Neuronal stem cell (in vitro differentiated cells): ENCODE results near the gene ANKDD1B. TPM values are rescaled to one million over a fixed set of nuclear protein-coding genes. Genes with fewer than 3 reads are reported as not detected.
A peak's percentile ranks its signal among the peaks of the same experiment; 100 is the strongest.

Experiments
- DNase-seq: peaks from one replicate; pipeline ENCODE4 v3.0.0-alpha.2; 2013; ENCODE audit warnings: low spot score
- H2AFZ ChIP-seq: one replicate; pipeline ENCODE4 v1.6.1; 2013; ENCODE audit warnings: mild to moderate bottlenecking, low read length, inconsistent platforms
- H2AK5ac ChIP-seq: 2 replicates; pipeline ENCODE4 v1.6.1; 2013; ENCODE audit warnings: low read depth, mild to moderate bottlenecking, inconsistent platforms, low read length, moderate library complexity, mixed read lengths
- H2BK120ac ChIP-seq: 2 replicates; pipeline ENCODE4 v1.6.1; 2013; ENCODE audit warnings: low read depth, mild to moderate bottlenecking, inconsistent platforms, low read length, moderate library complexity, mixed read lengths
- H2BK12ac ChIP-seq: one replicate; pipeline ENCODE4 v1.6.1; 2013; ENCODE audit warnings: low read length, inconsistent platforms
- H2BK15ac ChIP-seq: 2 replicates; pipeline ENCODE4 v1.6.1; 2013; ENCODE audit warnings: mild to moderate bottlenecking, low read length, inconsistent platforms, mixed read lengths
- H2BK5ac ChIP-seq: one replicate; pipeline ENCODE4 v1.6.1; 2013; ENCODE audit warnings: inconsistent platforms, mild to moderate bottlenecking, low read length, moderate library complexity
- H3K14ac ChIP-seq: one replicate; pipeline ENCODE4 v1.6.1; 2013; ENCODE audit warnings: low read length, inconsistent platforms
- H3K18ac ChIP-seq: 2 replicates; pipeline ENCODE4 v1.6.1; 2013; ENCODE audit warnings: low read length, inconsistent platforms
- H3K23ac ChIP-seq: 2 replicates; pipeline ENCODE4 v1.6.1; 2013; ENCODE audit warnings: low read depth, mild to moderate bottlenecking, mixed read lengths, low read length, inconsistent platforms; ENCODE audit not compliant: poor library complexity
- H3K27ac ChIP-seq: replicated peaks from 3 replicates; pipeline ENCODE4 v1.5.1; 2013; ENCODE audit warnings: low read length, inconsistent platforms
- H3K27me3 ChIP-seq, 3 experiments: 2 replicates each; pipeline ENCODE4 v1.6.1; 2013; ENCODE audit warnings: low read length in 3 of 3, mild to moderate bottlenecking in 2 of 3, inconsistent platforms in 1 of 3, low read depth in 1 of 3, mixed read lengths in 1 of 3, moderate library complexity in 1 of 3; ENCODE audit not compliant: control insufficient read depth in 3 of 3, insufficient read depth in 3 of 3
- H3K36me3 ChIP-seq, 2 donors: replicated peaks in 1 of 2; 2 replicates each; pipeline ENCODE4 v1.6.1; 2013; ENCODE audit warnings: low read length in 2 of 2; ENCODE audit not compliant: control insufficient read depth in 2 of 2, insufficient read depth in 2 of 2
- H3K4ac ChIP-seq: 2 replicates; pipeline ENCODE4 v1.6.1; 2013; ENCODE audit warnings: inconsistent platforms, mild to moderate bottlenecking, low read length, moderate library complexity
- H3K4me1 ChIP-seq, 2 donors: 1 replicate in 1 of 2; 2 replicates in 1 of 2; pipeline ENCODE4 v1.6.1; 2013; ENCODE audit warnings: low read length in 2 of 2, low read depth in 1 of 2; ENCODE audit not compliant: control insufficient read depth in 2 of 2, insufficient read depth in 1 of 2
- H3K4me2 ChIP-seq: one replicate; pipeline ENCODE4 v1.6.1; 2013; ENCODE audit warnings: mild to moderate bottlenecking, low read length, inconsistent platforms; ENCODE audit not compliant: insufficient read depth, poor library complexity, severe bottlenecking
- H3K4me3 ChIP-seq, 2 donors: 2 replicates each; pipeline ENCODE4 v1.5.1; 2013; ENCODE audit warnings: low read length in 2 of 2, mild to moderate bottlenecking in 2 of 2, inconsistent platforms in 1 of 2, moderate library complexity in 1 of 2
- H3K79me1 ChIP-seq: one replicate; pipeline ENCODE4 v1.6.1; 2013; ENCODE audit warnings: low read depth, mild to moderate bottlenecking, inconsistent platforms, low read length, moderate library complexity
- H3K9ac ChIP-seq: one replicate; pipeline ENCODE4 v1.6.1; 2013; ENCODE audit warnings: mild to moderate bottlenecking, low read depth, low read length, inconsistent platforms; ENCODE audit not compliant: poor library complexity
- H3K9me3 ChIP-seq, 2 donors: replicated peaks in 1 of 2; 2 replicates each; pipeline versions ENCODE3 to v1.6.1; 2013; ENCODE audit warnings: low read length in 2 of 2, mild to moderate bottlenecking in 2 of 2, inconsistent platforms in 1 of 2, low read depth in 1 of 2, mixed read lengths in 1 of 2, moderate library complexity in 1 of 2; ENCODE audit not compliant: control insufficient read depth in 2 of 2, insufficient read depth in 1 of 2
- H4K8ac ChIP-seq: one replicate; pipeline ENCODE4 v1.6.1; 2013; ENCODE audit warnings: low read depth, mild to moderate bottlenecking, inconsistent platforms, low read length, moderate library complexity
- H4K91ac ChIP-seq: one replicate; pipeline ENCODE4 v1.6.1; 2013; ENCODE audit warnings: low read length, low read depth, mild to moderate bottlenecking, inconsistent platforms; ENCODE audit not compliant: poor library complexity
- WGBS, 2 donors: extraction: QIAGEN DNeasy Blood & Tissue Kit; methylation state at CpG; one replicate each; pipeline ENCODE4 v1.1.7; 2013; ENCODE audit warnings: missing lambda C conversion rate in 2 of 2, mixed read lengths in 1 of 2; ENCODE audit not compliant: insufficient read length in 2 of 2, insufficient replicate concordance in 1 of 2; ENCODE audit errors: extremely low coverage in 2 of 2; 5-methylcytosine and 5-hydroxymethylcytosine counted together
- small RNA-seq: library from polyadenylated mRNA; stranded (forward); fragments of <200 nt; extraction: miRNeasy Mini kit (QIAGEN cat#:217004); gene quantifications from one replicate; pipeline ENCODE3, GENCODE V24; 2013; ENCODE audit not compliant: insufficient read depth

Gene ANKDD1B

DNA sequence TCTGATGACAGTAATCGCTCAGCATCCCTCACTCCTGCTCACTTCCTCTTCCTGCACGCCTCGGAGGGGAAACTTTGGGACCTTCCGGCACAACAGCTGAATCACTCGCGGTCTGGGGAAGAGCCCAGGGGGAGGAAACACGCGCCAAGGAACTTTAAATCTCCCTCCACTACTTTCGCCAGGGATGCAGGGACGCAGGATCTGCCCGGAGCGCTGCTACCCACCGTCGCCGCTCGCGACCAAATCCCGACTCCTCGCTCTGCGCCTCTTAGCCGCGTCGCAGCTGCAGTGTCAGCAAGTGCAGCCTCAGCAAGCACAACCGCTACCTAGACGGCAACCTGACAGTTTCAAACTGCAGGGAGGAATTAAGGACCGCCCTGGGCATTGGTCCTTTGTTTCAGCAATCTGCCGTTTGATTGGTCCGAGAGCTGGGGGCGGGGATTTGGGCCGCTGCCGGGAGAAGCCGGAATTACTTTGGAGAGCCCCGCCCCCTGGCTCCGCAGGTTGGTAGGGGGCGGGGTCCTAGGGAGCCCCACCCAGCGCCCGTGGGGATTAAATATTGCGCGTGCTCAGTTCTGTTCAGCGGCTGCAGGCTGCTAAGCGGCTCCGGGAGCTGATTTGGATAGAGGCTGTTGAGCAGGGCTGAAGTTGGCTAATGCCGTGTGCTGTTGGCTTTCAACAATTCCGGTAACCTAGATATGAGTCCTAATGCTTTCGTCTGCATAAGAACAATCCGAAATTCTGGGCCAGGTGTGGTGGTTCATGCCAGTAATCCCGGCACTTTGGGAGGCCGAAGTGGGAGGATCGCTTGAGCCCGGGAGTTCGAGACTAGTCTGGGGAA lies 106.0 kb downstream of the ANKDD1B start, which contains the start of gene POC5:
Gene POC5 (minus strand): TSS at position 356 of the 841 bp plus-strand sequence. CDS start 4,500 bp downstream, outside the sequence.
- Histone ChIP-seq H3K14ac (no peak within 1 kb of the TSS), H2BK120ac (no peak within 1 kb of the TSS), H2AFZ (peak within 1 kb of the TSS; percentile 98), H3K9me3 (no peaks in the 10 kb centered on the region), H3K27ac (peak within 1 kb of the TSS; percentile 78), H3K4me2 (peak within 1 kb of the TSS; percentile 78), H4K8ac (no peak within 1 kb of the TSS), H3K27me3 (peaks cover 0 to 12% (median 0%) of the 10 kb centered on the region in 3 experiments), H2AK5ac (no peak within 1 kb of the TSS), H3K4ac (no peak within 1 kb of the TSS), H3K9ac (peak within 1 kb of the TSS; percentile 94), H3K23ac (peak within 1 kb of the TSS; percentile 82), H3K79me1 (peaks cover 5% of the 10 kb centered on the region), H2BK12ac (no peak within 1 kb of the TSS), H2BK15ac (no peak within 1 kb of the TSS), H3K4me3 (peak within 1 kb of the TSS; percentile 89 to 95), H4K91ac (no peak within 1 kb of the TSS), H3K18ac (peak within 1 kb of the TSS; percentile 87), H3K36me3 (peaks cover 3 to 13% of the 10 kb centered on the region in 2 donors), H2BK5ac (no peak within 1 kb of the TSS), H3K4me1 (peaks cover 2 to 3% of the 10 kb centered on the region in 2 donors)
- DNase-seq: peak; percentile 95
- no CpG with 5 or more reads among the region's 51 CpGs for WGBS, 2 donors

DNA sequence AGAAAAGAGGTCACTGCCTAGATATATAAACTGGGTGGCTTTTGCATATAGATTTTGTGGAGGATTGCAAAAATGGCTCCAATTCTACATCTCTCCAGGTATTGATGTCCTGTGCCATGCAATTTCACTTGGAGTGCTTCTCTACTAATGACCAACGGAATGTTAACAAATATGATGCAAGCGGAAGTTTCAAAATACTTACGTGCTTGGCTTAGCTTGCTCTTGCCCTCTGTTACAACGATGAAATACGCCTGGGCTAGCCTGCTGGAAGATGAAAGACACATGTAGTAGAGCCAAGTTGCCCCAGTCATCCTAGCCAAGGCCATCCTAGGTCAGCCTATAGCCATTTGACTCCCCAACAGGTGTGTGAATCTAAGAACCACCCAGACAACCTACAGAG lies 109.6 kb downstream of the ANKDD1B start:
- no peaks in the 10 kb centered on the region for H3K36me3 ChIP-seq
- H3K4me2 ChIP-seq: no peak overlapping the region
- no peak overlapping the region for H3K23ac ChIP-seq
- H4K8ac ChIP-seq: no peak overlapping the region
- H2BK15ac ChIP-seq: no peak overlapping the region
- no peak overlapping the region for H2BK5ac ChIP-seq
- no peak overlapping the region for H3K9ac ChIP-seq
- no peaks in the 10 kb centered on the region for H3K9me3 ChIP-seq
- H2BK120ac ChIP-seq: no peak overlapping the region
- H3K79me1 ChIP-seq: no peaks in the 10 kb centered on the region
- H3K27ac ChIP-seq: no peak overlapping the region
- peaks cover 0 to 12% (median 0%) of the 10 kb centered on the region in 3 experiments for H3K27me3 ChIP-seq
- H3K18ac ChIP-seq: no peak overlapping the region
- no peak overlapping the region for H3K14ac ChIP-seq
- H2AK5ac ChIP-seq: no peak overlapping the region
- WGBS, 2 donors: no CpG with 5 or more reads among the region's 5 CpGs
- no peak overlapping the region for H4K91ac ChIP-seq
- peak overlapping the region in 1 of 2 donors; percentile 57 for H3K4me3 ChIP-seq
- peaks cover 2 to 3% of the 10 kb centered on the region in 2 donors for H3K4me1 ChIP-seq
- H2BK12ac ChIP-seq: no peak overlapping the region
- no peak for DNase-seq
- no peak overlapping the region for H3K4ac ChIP-seq
- no peak overlapping the region for H2AFZ ChIP-seq

Small RNA genes lying within 50 kb of the gene (small RNA-seq; reads per million reads assigned to genes)
- not detected for gene RNU6-680P
